22Rv1 (cell line): Measurements from ENCODE around the gene COX10.
A peak's percentile ranks its signal among the peaks of the same experiment; 100 is the strongest.
"Not testable (repeated sequence)": the region's sequence is repeated elsewhere in the genome, so short reads cannot be mapped to it uniquely, and the experiment has no call there.

ENCODE experiments used
- H3K27ac ChIP-seq: fragments of 450-650 bp; 2 replicates; pipeline ENCODE4 v1.5.1; 2017
- CTCF ChIP-seq: fragments of 450-650 bp; IDR thresholded peaks from 2 replicates; pipeline ENCODE4 v1.5.1; 2017; ENCODE audit warnings: mild to moderate bottlenecking
- ZFX ChIP-seq: fragments of 450-650 bp; IDR thresholded peaks from 2 replicates; pipeline ENCODE4 v1.6.1; 2017; ENCODE audit warnings: antibody characterized with exemption, borderline replicate concordance

COX10 gene

DNA sequence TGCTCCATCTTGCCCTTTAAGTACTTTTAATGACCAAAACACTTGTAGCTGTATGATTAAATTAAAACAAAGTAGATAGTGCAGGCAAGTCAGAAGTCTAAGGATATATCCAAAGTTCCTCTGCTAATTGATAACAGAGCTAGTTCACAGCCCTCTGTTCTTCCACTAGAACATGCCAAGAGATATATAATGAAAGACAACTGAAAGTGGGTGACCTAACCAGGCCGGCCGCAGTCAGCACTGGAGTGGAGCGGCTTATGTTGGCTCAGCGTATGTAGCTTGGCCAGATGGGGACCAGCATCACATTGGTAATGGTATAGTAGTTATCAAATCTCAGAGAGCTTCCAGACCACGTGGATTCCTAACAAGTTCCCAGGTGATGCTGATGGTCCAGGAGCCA, 115.2 kb downstream of the COX10 start:
- H3K27ac ChIP-seq: not testable (repeated sequence)

- H3K27ac ChIP-seq: not testable (repeated sequence)
Measured at GRCh38 chr17:14186443-14186842, 117.1 kb downstream of the COX10 start.

- not testable (repeated sequence) for H3K27ac ChIP-seq
Measured at GRCh38 chr17:14190774-14191173, 121.5 kb downstream of the COX10 start.

DNA sequence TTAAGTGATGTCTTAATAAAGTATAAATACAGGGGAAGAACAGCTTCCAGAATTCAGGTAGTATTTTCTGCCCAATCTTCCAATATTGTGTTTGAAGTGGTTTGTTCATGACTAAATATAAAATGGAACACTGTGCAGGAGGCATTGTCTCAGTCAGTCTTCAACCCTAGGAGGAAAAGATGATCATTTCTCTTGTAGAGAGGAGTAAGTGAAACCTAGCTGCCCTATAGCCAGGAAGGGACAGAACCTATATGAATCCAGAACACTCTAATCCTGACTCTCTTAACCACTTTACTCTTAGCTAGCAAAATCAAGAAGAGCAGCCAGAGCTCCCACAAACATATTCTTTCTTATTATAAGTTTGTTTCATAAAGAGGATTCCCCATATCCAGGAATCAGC, 122.2 kb downstream of the COX10 start:
- H3K27ac ChIP-seq: not testable (repeated sequence)

GRCh38 chr17:14192039-14192438, 122.7 kb downstream of the COX10 start:
- not testable (repeated sequence) for H3K27ac ChIP-seq

DNA sequence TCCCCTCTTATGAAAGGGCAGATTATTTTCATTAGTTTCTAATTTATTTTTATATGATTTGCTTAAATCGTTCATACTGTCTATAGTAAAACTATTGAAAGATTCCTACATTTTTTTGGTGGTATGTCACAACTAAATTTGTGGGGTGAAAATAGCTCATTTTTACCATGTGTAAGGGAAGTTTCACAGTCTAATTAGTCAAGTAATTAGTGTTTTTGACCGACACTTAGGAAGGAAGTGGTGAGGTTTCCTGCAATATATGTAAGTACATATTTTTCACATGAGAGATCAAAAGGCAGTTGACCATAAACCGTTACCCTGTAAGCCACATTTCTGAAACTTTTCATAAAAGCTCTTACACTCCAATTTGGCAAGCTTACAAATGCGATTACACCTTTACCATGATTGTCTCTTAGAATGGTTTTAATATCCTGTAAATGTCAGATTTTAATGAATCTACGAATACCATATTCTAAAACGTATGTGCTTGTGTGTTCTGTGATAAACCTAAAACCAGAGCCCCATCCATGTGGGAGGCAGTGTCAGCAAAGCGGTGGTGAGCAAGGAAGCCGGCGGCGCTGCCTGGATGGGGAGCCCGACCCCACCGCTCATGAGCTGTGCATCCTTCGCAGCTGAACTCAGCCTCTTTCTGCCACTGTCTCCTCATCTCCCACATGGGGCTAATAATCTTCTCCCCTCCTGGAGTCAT, 123.5 kb downstream of the COX10 start:
- H3K27ac ChIP-seq: not testable (repeated sequence)

DNA sequence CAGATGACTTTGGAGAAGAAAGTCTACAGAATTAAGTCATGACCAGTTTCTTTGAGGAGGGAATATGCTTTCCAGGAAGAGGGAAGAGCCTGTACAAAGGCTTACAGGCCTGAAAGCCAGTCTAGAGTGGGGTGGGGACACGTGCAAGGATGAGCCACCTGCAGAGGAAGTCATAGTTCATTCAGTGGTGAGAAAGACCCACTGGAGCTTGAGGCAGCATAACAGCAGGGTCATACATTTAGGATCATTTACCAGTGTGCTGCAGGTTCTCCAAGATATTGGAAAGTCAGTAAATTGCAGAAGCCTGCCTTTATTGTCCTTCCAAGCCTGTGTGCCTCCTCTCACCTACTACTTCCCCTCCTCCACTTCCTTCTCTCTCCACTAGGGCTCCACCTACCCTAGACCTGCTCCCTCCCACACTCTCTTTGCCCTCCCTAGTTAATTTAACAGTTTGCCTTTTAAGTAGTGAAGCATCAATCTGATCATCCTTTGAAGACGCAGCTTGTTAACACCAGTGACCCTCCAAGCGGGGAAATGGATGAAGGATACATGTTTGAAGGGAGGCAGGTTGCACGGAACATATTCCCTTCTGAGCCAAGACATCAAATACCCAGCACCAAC, 127.2 kb downstream of the COX10 start:
- H3K27ac ChIP-seq: no peak overlapping the region
- peak; percentile 29 for TF ChIP-seq CTCF
- TF ChIP-seq ZFX: no peak

- TF ChIP-seq ZFX: no peak
- no peak for TF ChIP-seq CTCF
- no peak overlapping the region for H3K27ac ChIP-seq
Measured at GRCh38 chr17:14197057-14197456, 127.8 kb downstream of the COX10 start.

DNA sequence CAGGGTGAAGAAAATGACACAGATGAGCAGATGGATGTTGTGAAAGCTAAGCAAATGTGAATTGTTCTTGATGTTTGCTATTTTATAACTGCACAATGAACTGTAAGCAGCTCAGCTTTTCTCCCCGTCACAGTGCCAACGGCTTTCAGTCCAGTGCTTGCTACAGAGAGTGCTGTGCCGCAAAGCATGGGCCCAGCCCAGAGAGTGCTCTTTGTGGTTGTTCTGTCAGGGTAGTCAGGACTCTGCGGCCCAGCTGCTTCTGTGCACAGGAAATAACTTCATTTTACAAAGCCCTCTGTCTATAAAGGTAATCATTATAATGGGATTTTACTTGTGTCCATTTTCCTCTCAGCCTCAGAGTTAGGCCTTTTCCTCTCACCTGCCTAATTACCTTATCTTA, 128.3 kb downstream of the COX10 start:
- TF ChIP-seq ZFX (no peak), CTCF (no peak)
- H3K27ac ChIP-seq: no peak overlapping the region

- no peak overlapping the region for H3K27ac ChIP-seq
- TF ChIP-seq ZFX (no peak), CTCF (no peak)
Measured at GRCh38 chr17:14198013-14198412, 128.7 kb downstream of the COX10 start.

- no peak for TF ChIP-seq CTCF
- TF ChIP-seq ZFX: no peak
- no peak overlapping the region for H3K27ac ChIP-seq
Measured at GRCh38 chr17:14198575-14198974, 129.3 kb downstream of the COX10 start.
